Right lobe of liver (tissue), 6 donors: Measurements from ENCODE around the gene JPT2. TPM values are rescaled to one million over a fixed set of nuclear protein-coding genes. Genes with fewer than 3 reads are reported as not detected.

ENCODE experiments used
- ATAC-seq, 4 donors: fragments of 200-7000 bp; cut with Tn5 transposase; one replicate each; pipeline ENCODE4 v1.9.1; 2020; ENCODE audit warnings: mild to moderate bottlenecking in 4 of 4, moderate library complexity in 4 of 4
- DNase-seq, 3 donors: peaks; one replicate each; pipeline ENCODE4 v3.0.0-alpha.2; 2020
- H3K27ac ChIP-seq, 3 donors: fragments of 200-600 bp; one replicate each; pipeline ENCODE4 v1.8.0; 2022
- H3K27me3 ChIP-seq, 2 donors: fragments of 200-600 bp; one replicate each; pipeline ENCODE4 v1.8.0; 2022
- H3K36me3 ChIP-seq, 4 donors: fragments of 200-600 bp; sonication (generic) in 1 of 4; one replicate each; pipeline versions ENCODE4 v1.5.1 to v1.8.0; 2017 to 2022; ENCODE audit warnings: control low read depth in 1 of 4
- H3K4me1 ChIP-seq, 4 donors: fragments of 200-600 bp; sonication (generic) in 1 of 4; one replicate each; pipeline versions ENCODE4 v1.5.1 to v1.8.0; 2017 to 2022; ENCODE audit warnings: control low read depth in 1 of 4
- H3K4me3 ChIP-seq, 3 donors: fragments of 200-600 bp; one replicate each; pipeline ENCODE4 v1.8.0; 2022
- H3K9me3 ChIP-seq, 4 donors: fragments of 200-600 bp; sonication (generic) in 1 of 4; one replicate each; pipeline versions ENCODE4 v1.5.1 to v1.8.0; 2017 to 2022; ENCODE audit warnings: control low read depth in 1 of 4
- POLR2A ChIP-seq: fragments of 450-650 bp; IDR thresholded peaks from one replicate; pipeline ENCODE4 v1.6.1; 2017; ENCODE audit warnings: antibody characterized with exemption, mild to moderate bottlenecking
- WGBS: methylation state at CpG from one replicate; pipeline ENCODE4 v1.1.6; 2018; ENCODE audit warnings: low coverage, low lambda C conversion rate; ENCODE audit not compliant: insufficient coverage; ENCODE audit errors: missing lambda C conversion rate; 5-methylcytosine and 5-hydroxymethylcytosine counted together
- intact Hi-C, 2 donors: fragments of 100-400 bp; cut with DNase I; formaldehyde crosslinking; loops; one replicate each; pipeline versions ENCODE4 v1.11.2 to v1.14.1; 2022
- total RNA-seq, 6 experiments: library from RNA; depleted of rRNA in 2 of 6; stranded (reverse); fragments of >200 nt in 2 of 6; fragmentation: NEBNext Ultra II Directional in 3 of 6; extraction: Animal tissue kit (Norgen Biotek cat#: 25700) in 3 of 6; gene quantifications; one replicate each; pipeline versions ENCODE4 v1.1.0 to v1.2.4, GENCODE V29; 2016 to 2023
- TF ChIP-seq, protein P1 (sequence below), 4 donors: fragments of 200-600 bp in 3 of 4; fragments of 450-650 bp in 1 of 4; IDR thresholded peaks; one replicate each; pipeline versions ENCODE4 v1.5.1 to v1.8.0; 2016 to 2022; ENCODE audit warnings: antibody characterized with exemption in 4 of 4, mild to moderate bottlenecking in 2 of 4
- donor health status: DM: no; HTN: yes; CAD: no.
- donor health status: DM: no; HTN: no; CAD: no.
- donor health status: DM: no; HTN: no; CAD: no.
- donor health status: DM: no; HTN: yes; CAD: no.
- donor health status: DM: no; HTN: yes; CAD: no.

JPT2 gene
- total RNA-seq, 6 experiments from 2014 or later, result 31.0 to 47.7 (median 38.7) TPM

DNA sequence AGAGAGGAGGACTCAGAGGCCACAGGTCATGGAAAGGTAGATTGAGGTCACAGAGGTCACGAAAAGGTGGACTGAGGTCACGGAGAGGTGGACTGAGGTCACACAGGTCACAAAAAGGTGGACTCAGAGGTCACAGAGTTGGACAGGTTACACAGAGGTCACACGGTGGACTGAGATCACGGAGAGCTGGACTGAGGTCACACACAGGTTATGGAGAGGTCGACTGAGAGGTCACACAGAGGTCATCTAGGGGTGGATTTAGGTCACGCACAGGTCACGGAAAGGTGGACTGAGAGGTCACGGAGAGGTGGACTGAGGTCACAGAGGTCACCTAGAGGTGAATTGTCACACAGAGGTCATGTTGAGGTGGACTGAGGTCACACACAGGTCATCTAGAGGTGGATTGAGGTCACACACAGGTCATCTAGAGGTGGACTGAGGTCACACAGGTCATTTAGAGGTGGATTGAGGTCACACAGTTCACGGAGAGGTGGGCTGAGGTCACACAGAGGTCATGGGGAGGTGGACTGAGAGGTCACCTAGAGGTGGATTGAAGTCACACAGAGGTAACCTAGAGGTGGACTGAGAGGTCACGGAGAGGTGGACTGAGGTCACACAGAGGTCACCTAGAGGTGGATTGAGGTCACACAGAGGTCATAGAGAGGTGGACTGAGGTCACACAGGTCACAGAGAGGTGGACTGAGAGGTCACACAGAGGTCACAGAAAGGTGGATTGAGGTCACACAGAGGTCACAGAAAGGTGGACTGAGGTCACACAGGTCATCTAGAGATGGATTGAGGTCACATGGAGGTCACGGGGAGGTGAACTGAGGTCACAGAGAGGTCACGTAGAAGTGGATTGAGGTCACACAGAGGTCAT, 26.7 kb upstream of the JPT2 start:
- TF ChIP-seq, protein P1, sequence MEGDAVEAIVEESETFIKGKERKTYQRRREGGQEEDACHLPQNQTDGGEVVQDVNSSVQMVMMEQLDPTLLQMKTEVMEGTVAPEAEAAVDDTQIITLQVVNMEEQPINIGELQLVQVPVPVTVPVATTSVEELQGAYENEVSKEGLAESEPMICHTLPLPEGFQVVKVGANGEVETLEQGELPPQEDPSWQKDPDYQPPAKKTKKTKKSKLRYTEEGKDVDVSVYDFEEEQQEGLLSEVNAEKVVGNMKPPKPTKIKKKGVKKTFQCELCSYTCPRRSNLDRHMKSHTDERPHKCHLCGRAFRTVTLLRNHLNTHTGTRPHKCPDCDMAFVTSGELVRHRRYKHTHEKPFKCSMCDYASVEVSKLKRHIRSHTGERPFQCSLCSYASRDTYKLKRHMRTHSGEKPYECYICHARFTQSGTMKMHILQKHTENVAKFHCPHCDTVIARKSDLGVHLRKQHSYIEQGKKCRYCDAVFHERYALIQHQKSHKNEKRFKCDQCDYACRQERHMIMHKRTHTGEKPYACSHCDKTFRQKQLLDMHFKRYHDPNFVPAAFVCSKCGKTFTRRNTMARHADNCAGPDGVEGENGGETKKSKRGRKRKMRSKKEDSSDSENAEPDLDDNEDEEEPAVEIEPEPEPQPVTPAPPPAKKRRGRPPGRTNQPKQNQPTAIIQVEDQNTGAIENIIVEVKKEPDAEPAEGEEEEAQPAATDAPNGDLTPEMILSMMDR (IDR thresholded peaks at IDR 0.05), result no peak
- TF ChIP-seq POLR2A, result no peak
- ATAC-seq (no peak), DNase-seq (peak in 1 of 3 donors; percentile 40)
- Histone ChIP-seq H3K27me3 (no peaks in the 10 kb centered on the region), H3K9me3 (no peaks in the 10 kb centered on the region), H3K27ac (no peak overlapping the region), H3K4me3 (no peak overlapping the region), H3K36me3 (peaks cover 0 to 46% (median 18%) of the 10 kb centered on the region in 4 donors), H3K4me1 (no peaks in the 10 kb centered on the region)
- WGBS, result 66% methylated on average over 10 of the region's 12 CpGs
- intact Hi-C loops, result no loop called here

DNA sequence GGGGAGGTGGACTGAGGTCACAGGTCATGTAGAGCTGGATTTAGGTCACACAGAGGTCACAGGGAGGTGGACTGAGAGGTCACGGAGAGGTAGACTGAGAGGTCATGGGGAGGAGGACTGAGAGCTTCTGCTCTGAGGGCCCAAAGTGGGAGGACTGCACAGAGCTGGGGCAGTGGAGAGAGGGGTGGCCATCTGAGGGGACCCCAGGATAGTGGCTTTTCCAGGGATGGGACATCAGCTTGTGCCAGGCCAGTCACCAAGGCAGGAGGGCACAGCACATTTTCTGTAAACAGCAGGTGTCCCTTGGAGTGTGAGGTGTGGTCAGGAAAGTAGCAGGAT, 26.1 kb upstream of the JPT2 start:
- WGBS, result 83% methylated on average over 1 of the region's 1 CpG
- intact Hi-C loops, result no loop called here
- ATAC-seq, result no peak
- Histone ChIP-seq H3K9me3 (no peaks in the 10 kb centered on the region), H3K4me1 (no peaks in the 10 kb centered on the region), H3K27ac (no peak overlapping the region), H3K27me3 (no peaks in the 10 kb centered on the region), H3K36me3 (peaks cover 0 to 51% (median 21%) of the 10 kb centered on the region in 4 donors), H3K4me3 (no peak overlapping the region)
- TF ChIP-seq, protein P1 (IDR thresholded peaks at IDR 0.05), result no peak
- TF ChIP-seq POLR2A, result no peak
- no peak for DNase-seq

DNA sequence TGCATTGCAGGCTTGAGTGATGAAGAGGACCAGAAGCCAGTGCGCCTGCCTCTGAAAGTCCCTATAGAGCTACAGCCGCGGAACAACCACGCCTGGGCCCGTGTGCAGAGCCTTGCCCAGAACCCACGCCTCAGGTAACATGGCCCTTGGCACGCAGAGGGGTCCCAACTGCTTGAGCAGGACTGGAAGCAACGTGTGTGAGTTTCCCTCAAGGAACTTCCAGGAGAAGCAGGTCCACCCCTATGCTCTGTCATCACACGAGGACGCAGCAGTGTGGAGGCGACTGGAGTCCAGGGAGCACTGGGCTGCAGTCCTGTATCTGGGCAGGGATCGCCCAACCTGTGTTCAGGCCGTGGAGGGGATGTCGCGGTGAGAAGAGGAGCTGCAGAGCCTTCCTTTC, 25.1 kb upstream of the JPT2 start:
- intact Hi-C loops, result no loop called here
- no peak overlapping the region for H3K4me3 ChIP-seq
- DNase-seq, result no peak
- 92% methylated on average over 4 of the region's 15 CpGs for WGBS
- H3K36me3 ChIP-seq, result peaks cover 0 to 50% (median 21%) of the 10 kb centered on the region in 4 donors
- TF ChIP-seq, protein P1 (IDR thresholded peaks at IDR 0.05), result no peak
- no peak for TF ChIP-seq POLR2A
- H3K4me1 ChIP-seq, result no peaks in the 10 kb centered on the region
- no peak overlapping the region for H3K27ac ChIP-seq
- H3K9me3 ChIP-seq, result no peaks in the 10 kb centered on the region
- no peaks in the 10 kb centered on the region for H3K27me3 ChIP-seq
- ATAC-seq, result no peak

DNA sequence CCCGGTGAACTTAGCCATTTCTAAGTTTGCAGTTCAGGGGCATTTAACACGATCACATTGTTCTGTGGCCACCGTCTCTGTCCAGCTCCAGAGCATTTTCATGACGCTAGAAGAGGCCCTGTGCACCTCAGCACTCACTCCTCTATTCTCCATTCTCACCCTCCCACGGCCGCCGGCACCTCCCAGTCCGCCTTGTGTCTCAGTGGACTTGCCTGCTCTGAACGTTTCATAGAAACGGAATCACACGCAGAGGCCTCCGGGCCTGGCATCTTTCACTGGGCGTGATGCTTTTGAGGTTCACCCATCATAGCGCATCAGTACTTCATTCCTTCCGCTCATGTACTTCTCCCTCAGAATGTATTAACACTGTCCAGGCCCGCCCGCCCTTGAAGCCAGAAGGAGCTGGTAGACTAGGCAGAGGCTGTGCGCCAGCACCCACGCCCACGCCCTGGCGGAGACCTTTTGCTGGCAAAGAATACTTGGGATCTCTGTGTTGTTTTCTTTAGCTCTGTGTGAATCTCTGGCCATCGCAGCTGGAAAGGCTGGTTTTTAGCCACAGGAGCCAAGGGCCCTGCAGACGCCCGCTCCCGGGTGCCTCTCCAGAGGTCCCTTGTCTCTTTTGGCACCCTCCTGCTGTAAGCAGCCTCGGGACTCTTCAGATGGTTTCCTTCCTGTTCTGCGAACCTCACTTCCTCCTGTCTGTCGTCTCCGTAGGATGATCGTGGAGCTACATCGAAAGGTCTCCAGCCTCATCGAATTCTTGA, 23.4 kb upstream of the JPT2 start:
- H3K36me3 ChIP-seq, result peaks cover 0 to 52% (median 21%) of the 10 kb centered on the region in 4 donors

More for the DNA sequence above, 23.4 kb upstream of the JPT2 start:
- H3K4me3 ChIP-seq, result no peak overlapping the region
- H3K4me1 ChIP-seq, result no peaks in the 10 kb centered on the region
- no peaks in the 10 kb centered on the region for H3K9me3 ChIP-seq
- H3K27ac ChIP-seq, result no peak overlapping the region
- TF ChIP-seq, protein P1 (IDR thresholded peaks at IDR 0.05), result no peak
- no peak for TF ChIP-seq POLR2A
- H3K27me3 ChIP-seq, result no peaks in the 10 kb centered on the region
- ATAC-seq (no peak), DNase-seq (no peak)
- intact Hi-C loops, result no loop called here
- WGBS, result 86% methylated on average over 27 of the region's 32 CpGs
